SKM-1 (cell line): ENCODE measurements around the gene RABEPK.
"Not testable (repeated sequence)": the region's sequence is repeated elsewhere in the genome, so short reads cannot be mapped to it uniquely, and the experiment has no call there.

ENCODE experiments used
- DNase-seq: peaks from one replicate; lab custom pipeline; 2025; ENCODE audit not compliant: unreplicated experiment; lab: John Stamatoyannopoulos, UW

The RABEPK gene

GRCh38 chr9:125200216-125201047 is at the start of gene RABEPK:
Gene RABEPK, plus strand, starts transcription at chr9:125200542. Its CDS starts 2,472 bp downstream, at chr9:125203014.
- peak; percentile 76 for DNase-seq

GRCh38 chr9:125151730-125152129 is 48.6 kb upstream of the RABEPK start:
- DNase-seq: no peak

GRCh38 chr9:125153712-125154367 is 46.5 kb upstream of the RABEPK start:
- DNase-seq: no peak

GRCh38 chr9:125156551-125156950 is 43.8 kb upstream of the RABEPK start:
- DNase-seq: no peak

GRCh38 chr9:125160750-125161149 is 39.6 kb upstream of the RABEPK start:
- no peak for DNase-seq

GRCh38 chr9:125161284-125161918 is 38.9 kb upstream of the RABEPK start:
- DNase-seq: no peak

- not testable (repeated sequence) for DNase-seq
Observed at GRCh38 chr9:125162891-125163290, 37.5 kb upstream of the RABEPK start.

- DNase-seq: no peak
Observed at GRCh38 chr9:125166762-125167161, 33.6 kb upstream of the RABEPK start.

- DNase-seq: no peak
Observed at GRCh38 chr9:125169895-125170294, 30.4 kb upstream of the RABEPK start.

- DNase-seq: no peak
Observed at GRCh38 chr9:125172031-125172755, 28.1 kb upstream of the RABEPK start.

GRCh38 chr9:125176636-125177035 is 23.7 kb upstream of the RABEPK start:
- no peak for DNase-seq

- DNase-seq: no peak
Observed at GRCh38 chr9:125177888-125178287, 22.5 kb upstream of the RABEPK start.

GRCh38 chr9:125179776-125180175 is 20.6 kb upstream of the RABEPK start:
- DNase-seq: not testable (repeated sequence)

GRCh38 chr9:125180876-125181275 is 19.5 kb upstream of the RABEPK start:
- DNase-seq: no peak

- DNase-seq: not testable (repeated sequence)
Observed at GRCh38 chr9:125181756-125182155, 18.6 kb upstream of the RABEPK start.

GRCh38 chr9:125183054-125183453 is 17.3 kb upstream of the RABEPK start:
- no peak for DNase-seq

GRCh38 chr9:125183561-125183960 is 16.8 kb upstream of the RABEPK start:
- DNase-seq: no peak

GRCh38 chr9:125189011-125189360 is 11.4 kb upstream of the RABEPK start:
- DNase-seq: no peak

- DNase-seq: peak; percentile 93
Observed at GRCh38 chr9:125189361-125190289, 10.7 kb upstream of the RABEPK start, which contains the start of gene PPP6C. Gene PPP6C, minus strand, starts transcription at chr9:125189803. Its CDS starts 85 bp downstream, at chr9:125189718.

GRCh38 chr9:125190361-125190801 is 10.0 kb upstream of the RABEPK start:
- DNase-seq: no peak
